ENCODE data around the gene YRDC. TPM values are rescaled to one million over a fixed set of nuclear protein-coding genes. Genes with fewer than 3 reads are reported as not detected.
A peak's percentile ranks its signal among the peaks of the same experiment; 100 is the strongest.

The YRDC gene
- total RNA-seq, 4 donors from 2014 or later = 26.7 to 33.9 (median 27.9) TPM

- TF ChIP-seq, protein P1, sequence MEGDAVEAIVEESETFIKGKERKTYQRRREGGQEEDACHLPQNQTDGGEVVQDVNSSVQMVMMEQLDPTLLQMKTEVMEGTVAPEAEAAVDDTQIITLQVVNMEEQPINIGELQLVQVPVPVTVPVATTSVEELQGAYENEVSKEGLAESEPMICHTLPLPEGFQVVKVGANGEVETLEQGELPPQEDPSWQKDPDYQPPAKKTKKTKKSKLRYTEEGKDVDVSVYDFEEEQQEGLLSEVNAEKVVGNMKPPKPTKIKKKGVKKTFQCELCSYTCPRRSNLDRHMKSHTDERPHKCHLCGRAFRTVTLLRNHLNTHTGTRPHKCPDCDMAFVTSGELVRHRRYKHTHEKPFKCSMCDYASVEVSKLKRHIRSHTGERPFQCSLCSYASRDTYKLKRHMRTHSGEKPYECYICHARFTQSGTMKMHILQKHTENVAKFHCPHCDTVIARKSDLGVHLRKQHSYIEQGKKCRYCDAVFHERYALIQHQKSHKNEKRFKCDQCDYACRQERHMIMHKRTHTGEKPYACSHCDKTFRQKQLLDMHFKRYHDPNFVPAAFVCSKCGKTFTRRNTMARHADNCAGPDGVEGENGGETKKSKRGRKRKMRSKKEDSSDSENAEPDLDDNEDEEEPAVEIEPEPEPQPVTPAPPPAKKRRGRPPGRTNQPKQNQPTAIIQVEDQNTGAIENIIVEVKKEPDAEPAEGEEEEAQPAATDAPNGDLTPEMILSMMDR (IDR thresholded peaks at IDR 0.05) = no peak
- TF ChIP-seq POLR2A (IDR thresholded peaks at IDR 0.05) = no peak
- intact Hi-C loops (cut with DNase I; ENCODE audit: low total_unique reads) = no loop called here
- DNase-seq (ENCODE audit: low spot score in 2 of 2) = no peak
- no peak overlapping the region for H3K4me3 ChIP-seq (ENCODE audit: low read depth, poor library complexity, severe bottlenecking)
- 13 to 15% methylated on average over 21 to 30 of the region's 59 CpGs for WGBS, 2 donors
These were observed 13.4 kb downstream of the YRDC start for GRCh38 chr1:37794372-37795339.

GRCh38 chr1:37793773-37794371 is 14.1 kb downstream of the YRDC start, which contains the start of gene MANEAL:
Gene MANEAL (plus strand): TSS chr1:37793847. CDS start chr1:37794183, 336 bp downstream.
- TF ChIP-seq, protein P1 (IDR thresholded peaks at IDR 0.05) = no peak
- no peak for TF ChIP-seq POLR2A (IDR thresholded peaks at IDR 0.05)
- DNase-seq (ENCODE audit: low spot score in 2 of 2) = no peak
- intact Hi-C loops (cut with DNase I; ENCODE audit: low total_unique reads) = no loop called here
- WGBS, 2 donors = 0% methylated on average over 48 of the region's 82 CpGs; no CpG with 5 or more reads in 1 of the 2 donors
- H3K4me3 ChIP-seq (ENCODE audit: low read depth, poor library complexity, severe bottlenecking) = peak within 1 kb of the TSS; percentile 27

- no peak for DNase-seq (ENCODE audit: low spot score in 2 of 2)
- intact Hi-C loops (cut with DNase I; ENCODE audit: low total_unique reads) = no loop called here
- H3K4me3 ChIP-seq (ENCODE audit: low read depth, poor library complexity, severe bottlenecking) = no peak overlapping the region
- WGBS, 2 donors = 33 to 45% methylated on average over 25 to 34 of the region's 36 CpGs
- TF ChIP-seq, protein P1 (IDR thresholded peaks at IDR 0.05) = no peak
- no peak for TF ChIP-seq POLR2A (IDR thresholded peaks at IDR 0.05)
These were observed 14.9 kb downstream of the YRDC start for GRCh38 chr1:37792943-37793686.

DNA sequence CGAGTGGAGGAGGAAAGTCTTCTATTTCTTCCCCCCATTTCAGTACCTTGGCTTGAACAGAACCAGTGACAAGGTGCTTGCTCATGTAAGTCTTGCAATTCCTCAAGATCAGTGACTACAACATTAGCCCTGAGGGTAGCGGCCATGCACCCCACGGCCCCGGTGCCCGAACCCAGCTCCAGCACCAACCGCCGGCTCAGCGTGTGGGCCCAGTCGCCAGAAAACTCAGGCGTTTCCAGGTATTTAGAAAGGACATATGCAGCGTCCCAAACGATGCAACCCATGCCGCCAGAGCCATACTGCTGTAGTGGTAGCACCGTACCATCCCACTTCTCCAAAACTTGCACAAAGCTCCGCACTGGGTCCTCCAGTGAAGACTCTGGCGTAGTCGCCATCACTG is 25.5 kb downstream of the YRDC start:
- WGBS, 2 donors = 79 to 82% methylated on average over 17 of the region's 17 CpGs
- intact Hi-C loops (cut with DNase I; ENCODE audit: low total_unique reads) = no loop called here
- no peak for TF ChIP-seq POLR2A (IDR thresholded peaks at IDR 0.05)
- TF ChIP-seq, protein P1 (IDR thresholded peaks at IDR 0.05) = no peak
- no peak overlapping the region for H3K4me3 ChIP-seq (ENCODE audit: low read depth, poor library complexity, severe bottlenecking)
- peak in 1 of 2 donors; percentile 70 for DNase-seq (ENCODE audit: low spot score in 2 of 2)

- no peak for TF ChIP-seq POLR2A (IDR thresholded peaks at IDR 0.05)
- TF ChIP-seq, protein P1 (IDR thresholded peaks at IDR 0.05) = no peak
- 78 to 81% methylated on average over 3 of the region's 3 CpGs for WGBS, 2 donors
- intact Hi-C loops (cut with DNase I; ENCODE audit: low total_unique reads) = no loop called here
- DNase-seq (ENCODE audit: low spot score in 2 of 2) = no peak
- no peak overlapping the region for H3K4me3 ChIP-seq (ENCODE audit: low read depth, poor library complexity, severe bottlenecking)
These were observed 29.4 kb downstream of the YRDC start for GRCh38 chr1:37778654-37779053.

Data from lower leg skin (tissue), 4 donors.